RCC 7860 (cell line): ENCODE data around the gene PLEKHG1.

Source experiments
- DNase-seq: peaks from one replicate; pipeline ENCODE4 v3.0.0-alpha.2; 2015; ENCODE audit warnings: low spot score
- FAIRE-seq: peaks from 2 replicates; lab custom pipeline; 2012; peaks lifted over from hg19 to GRCh38; lab: Jason Lieb, UNC

Gene PLEKHG1

GRCh38 chr6:150637266-150637665, 37.6 kb downstream of the PLEKHG1 start:
- DNase-seq = no peak
- no peak for FAIRE-seq

GRCh38 chr6:150638267-150638666, 38.6 kb downstream of the PLEKHG1 start:
- FAIRE-seq (no peak), DNase-seq (no peak)

GRCh38 chr6:150638765-150639164, 39.1 kb downstream of the PLEKHG1 start:
- FAIRE-seq (no peak), DNase-seq (no peak)

GRCh38 chr6:150639823-150640331, 40.2 kb downstream of the PLEKHG1 start:
- DNase-seq = no peak
- FAIRE-seq = no peak

GRCh38 chr6:150640556-150641209, 41.0 kb downstream of the PLEKHG1 start:
- FAIRE-seq = no peak
- DNase-seq = no peak

GRCh38 chr6:150641398-150642139, 41.9 kb downstream of the PLEKHG1 start:
- FAIRE-seq (no peak), DNase-seq (no peak)

GRCh38 chr6:150646228-150646627, 46.5 kb downstream of the PLEKHG1 start:
- FAIRE-seq = no peak

GRCh38 chr6:150647051-150647450, 47.4 kb downstream of the PLEKHG1 start:
- FAIRE-seq (no peak), DNase-seq (no peak)

More at GRCh38 chr6:150646228-150646627, 46.5 kb downstream of the PLEKHG1 start:
- no peak for DNase-seq
